Measurements from ENCODE around the gene POFUT1.
A peak's percentile ranks its signal among the peaks of the same experiment; 100 is the strongest.
"Not testable (repeated sequence)": the region's sequence is repeated elsewhere in the genome, so short reads cannot be mapped to it uniquely, and the experiment has no call there.

POFUT1 gene

GRCh38 chr20:32189123-32189410 lies 18.6 kb upstream of the POFUT1 start:
- DNase-seq (ENCODE audit: low read depth) = no peak

- peak; percentile 23 for DNase-seq (ENCODE audit: low read depth)
These were observed 17.7 kb upstream of the POFUT1 start for GRCh38 chr20:32189691-32190615.

- DNase-seq (ENCODE audit: low read depth) = no peak
These were observed 16.9 kb upstream of the POFUT1 start for GRCh38 chr20:32190616-32191415.

GRCh38 chr20:32191422-32191821 lies 16.3 kb upstream of the POFUT1 start:
- DNase-seq (ENCODE audit: low read depth) = no peak

- no peak for DNase-seq (ENCODE audit: low read depth)
These were observed 15.8 kb upstream of the POFUT1 start for GRCh38 chr20:32191873-32192272.

- DNase-seq (ENCODE audit: low read depth) = no peak
These were observed 15.0 kb upstream of the POFUT1 start for GRCh38 chr20:32192698-32193097.

GRCh38 chr20:32193336-32193735 lies 14.3 kb upstream of the POFUT1 start:
- DNase-seq (ENCODE audit: low read depth) = not testable (repeated sequence)

- DNase-seq (ENCODE audit: low read depth) = no peak
These were observed 13.7 kb upstream of the POFUT1 start for GRCh38 chr20:32193996-32194395.

- DNase-seq (ENCODE audit: low read depth) = no peak
These were observed 12.1 kb upstream of the POFUT1 start for GRCh38 chr20:32195581-32195980.

GRCh38 chr20:32196613-32197012 lies 11.1 kb upstream of the POFUT1 start:
- DNase-seq (ENCODE audit: low read depth) = not testable (repeated sequence)

GRCh38 chr20:32197136-32197535 lies 10.5 kb upstream of the POFUT1 start:
- DNase-seq (ENCODE audit: low read depth) = not testable (repeated sequence)

- DNase-seq (ENCODE audit: low read depth) = no peak
These were observed 8.7 kb upstream of the POFUT1 start for GRCh38 chr20:32199006-32199405.

- no peak for DNase-seq (ENCODE audit: low read depth)
These were observed 6.2 kb upstream of the POFUT1 start for GRCh38 chr20:32201296-32201976.

- DNase-seq (ENCODE audit: low read depth) = no peak
These were observed 5.7 kb upstream of the POFUT1 start for GRCh38 chr20:32201977-32202363.

- DNase-seq (ENCODE audit: low read depth) = no peak
These were observed 4.1 kb upstream of the POFUT1 start for GRCh38 chr20:32203356-32204204.

GRCh38 chr20:32204205-32205109 lies 3.2 kb upstream of the POFUT1 start:
- peak; percentile 72 for DNase-seq (ENCODE audit: low read depth)

GRCh38 chr20:32205110-32205842 lies 2.4 kb upstream of the POFUT1 start:
- DNase-seq (ENCODE audit: low read depth) = no peak

- DNase-seq (ENCODE audit: low read depth) = no peak
These were observed 1.6 kb upstream of the POFUT1 start for GRCh38 chr20:32205843-32206759.
